ENCODE measurements around the gene DEFB121. TPM values are rescaled to one million over a fixed set of nuclear protein-coding genes. Genes with fewer than 3 reads are reported as not detected.
"Not testable (repeated sequence)": the region's sequence is repeated elsewhere in the genome, so short reads cannot be mapped to it uniquely, and the experiment has no call there.

DEFB121 gene
- total RNA-seq, 1 experiment from 2014 or later: not detected

DNA sequence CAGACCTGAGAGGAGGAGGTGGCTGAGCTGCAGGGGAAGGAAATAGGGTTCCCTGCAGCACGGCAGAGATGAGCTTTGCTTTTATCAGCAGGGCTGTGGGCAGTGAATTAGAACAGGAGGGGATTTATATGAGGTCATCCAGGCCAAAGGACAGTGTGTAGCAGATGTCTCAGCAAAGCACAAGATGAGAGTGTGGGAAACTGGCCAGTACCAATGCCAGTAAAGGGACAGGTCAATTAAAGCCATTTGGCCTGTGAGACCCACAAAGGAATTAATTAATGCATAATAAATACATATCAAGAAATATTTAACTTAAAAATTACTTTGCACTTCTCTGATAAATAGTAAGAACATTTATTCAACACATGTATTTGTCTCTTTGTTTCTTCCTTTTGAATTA, 15.5 kb downstream of the DEFB121 start, which contains the start of gene DEFB119:
DEFB119 (minus strand) TSS at position 101 of the 400 bp plus-strand sequence. CDS start 107 bp downstream, outside the sequence.
- DNase-seq (ENCODE audit: low read depth, low spot score): no peak
- in situ Hi-C loops (cut with HindIII; ENCODE audit: low pct_unique_long_range_greater_than_20kb, low sequenced_read_pairs): no loop called here

DNA sequence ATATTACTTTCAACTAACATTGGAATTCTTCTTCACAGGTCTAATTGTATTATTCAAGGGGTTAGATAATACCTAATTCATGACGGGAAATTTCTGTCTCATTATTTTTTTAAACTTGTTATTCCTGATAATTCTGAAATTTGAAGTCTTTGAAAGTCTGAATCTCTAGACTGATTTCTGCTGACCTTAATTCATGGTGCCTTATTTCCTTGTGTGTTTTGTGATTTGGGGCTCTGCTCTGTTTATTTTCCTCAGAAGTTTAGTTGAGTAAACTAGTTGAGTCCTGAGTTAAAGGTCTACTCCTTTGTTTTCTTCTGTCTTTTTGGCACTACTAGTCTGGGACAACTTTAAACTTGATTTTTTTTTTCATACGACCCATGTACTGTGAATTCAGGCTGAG, 31.7 kb downstream of the DEFB121 start:
- DNase-seq (ENCODE audit: low read depth, low spot score): no peak
- in situ Hi-C loops (cut with HindIII; ENCODE audit: low pct_unique_long_range_greater_than_20kb, low sequenced_read_pairs): no loop called here

DNA sequence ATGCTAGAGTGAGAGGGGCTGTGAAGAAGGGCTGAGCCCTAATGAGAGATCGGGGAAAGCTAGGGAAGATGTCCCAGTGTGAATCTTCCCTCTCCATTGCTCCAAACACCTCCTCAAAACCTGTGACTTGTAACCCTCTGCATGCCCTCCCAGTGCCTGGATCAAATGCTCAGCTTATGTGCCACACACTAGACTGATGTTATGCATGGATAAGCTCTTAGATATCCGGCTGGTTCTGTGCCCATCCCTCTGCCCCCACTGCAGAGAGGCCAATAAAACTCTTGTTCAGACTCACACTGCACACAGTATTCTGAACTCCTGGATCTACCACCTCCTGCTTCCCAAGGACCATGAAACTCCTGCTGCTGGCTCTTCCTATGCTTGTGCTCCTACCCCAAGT, 37.7 kb downstream of the DEFB121 start, which contains the start of gene DEFB118:
DEFB118 (plus strand) TSS at position 301 of the 400 bp plus-strand sequence; CDS start at position 351, 50 bp downstream.
- no peak for DNase-seq (ENCODE audit: low read depth, low spot score)
- in situ Hi-C loops (cut with HindIII; ENCODE audit: low pct_unique_long_range_greater_than_20kb, low sequenced_read_pairs): no loop called here

DNA sequence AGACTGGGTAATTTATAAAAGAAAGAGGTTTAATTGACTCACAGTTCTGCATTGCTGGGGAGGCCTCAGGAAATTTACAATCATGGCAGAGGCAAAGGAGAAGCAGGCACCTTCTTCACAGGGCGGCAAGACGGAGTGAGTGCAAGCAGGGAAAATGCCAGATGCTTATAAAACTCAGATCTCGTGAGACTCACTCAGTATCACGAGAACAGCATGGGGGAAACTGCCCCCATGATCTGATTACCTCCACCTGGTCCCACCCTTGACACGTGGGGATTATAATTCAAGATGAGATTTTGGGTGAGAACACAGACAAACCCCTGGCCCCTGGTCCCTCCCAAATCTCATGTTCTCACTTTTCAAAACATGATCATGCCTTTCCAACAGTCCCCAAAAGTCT, 41.7 kb downstream of the DEFB121 start:
- in situ Hi-C loops (cut with HindIII; ENCODE audit: low pct_unique_long_range_greater_than_20kb, low sequenced_read_pairs); DNase-seq (ENCODE audit: low read depth, low spot score): not testable (repeated sequence)

DNA sequence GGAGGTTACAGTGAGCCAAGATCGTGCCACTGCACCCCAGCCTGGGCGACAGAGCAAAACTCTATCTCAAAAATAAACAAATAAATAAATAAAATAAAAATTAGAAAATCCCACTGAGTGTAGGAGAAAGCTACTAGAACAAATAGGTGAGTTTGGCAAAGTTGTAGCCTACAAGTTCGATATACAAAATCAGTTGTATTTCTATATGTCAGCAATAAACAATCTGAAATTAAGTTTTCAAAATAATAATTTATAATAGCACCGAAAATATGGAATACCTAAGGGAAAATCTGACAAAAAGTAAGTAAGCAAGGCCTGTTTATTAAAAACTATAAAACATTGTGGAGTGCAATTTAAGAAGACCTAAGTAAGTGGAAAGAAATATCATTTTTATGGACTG, 42.7 kb downstream of the DEFB121 start:
- in situ Hi-C loops (cut with HindIII; ENCODE audit: low pct_unique_long_range_greater_than_20kb, low sequenced_read_pairs): no loop called here

DNA sequence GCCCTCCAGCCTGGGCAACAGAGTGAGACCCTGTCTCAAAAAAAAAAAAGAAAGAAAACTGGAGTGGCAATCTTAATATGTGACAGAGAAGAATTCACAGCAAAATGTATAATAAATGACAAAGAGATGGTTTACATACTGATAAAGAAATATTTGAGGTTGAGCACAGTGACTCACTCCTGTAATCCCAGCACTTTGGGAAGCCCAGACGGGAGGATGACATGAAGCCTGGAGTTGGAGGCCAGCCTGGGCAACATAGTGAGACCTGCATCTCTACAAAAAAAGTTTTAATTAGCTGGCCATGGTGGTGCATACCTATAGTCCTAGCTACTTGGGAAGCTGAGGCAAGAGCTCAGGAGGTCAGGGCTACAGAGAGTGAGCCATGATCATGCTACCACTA, 50.0 kb downstream of the DEFB121 start:
- DNase-seq (ENCODE audit: low read depth, low spot score): no peak
- in situ Hi-C loops (cut with HindIII; ENCODE audit: low pct_unique_long_range_greater_than_20kb, low sequenced_read_pairs): no loop called here

More for the DNA sequence above, 42.7 kb downstream of the DEFB121 start:
- no peak for DNase-seq (ENCODE audit: low read depth, low spot score)

Small RNA genes lying within 50 kb of the gene (small RNA-seq; reads per million reads assigned to genes)
- gene DEFB117 (0 reads per million in 2 experiments), gene RF00561 (0 reads per million in 2 experiments), gene RNA5SP480 (0 reads per million in 2 experiments)

Other genes with a start within 250 kb of the DEFB121 start
- gene DEFB115, start 148.6 kb downstream of the DEFB121 start, total RNA-seq (2014; rRNA removed; shearing (Covaris generic)): not detected in 2 replicates
- not detected in 2 replicates for gene DEFB116, start 97.6 kb downstream of the DEFB121 start, total RNA-seq (2014; rRNA removed; shearing (Covaris generic))
- gene DEFB118, start 37.6 kb downstream of the DEFB121 start, total RNA-seq (2014; rRNA removed; shearing (Covaris generic)): not detected in 2 replicates
- gene DEFB119, start 15.6 kb downstream of the DEFB121 start, total RNA-seq (2014; rRNA removed; shearing (Covaris generic)): not detected in 2 replicates
- gene DEFB123, start 34.4 kb upstream of the DEFB121 start, total RNA-seq (2014; rRNA removed; shearing (Covaris generic)): not detected in 2 replicates
- not detected in 2 replicates for gene DEFB124, start 68.9 kb upstream of the DEFB121 start, total RNA-seq (2014; rRNA removed; shearing (Covaris generic))
- gene REM1, start 69.1 kb upstream of the DEFB121 start, total RNA-seq (2014; rRNA removed; shearing (Covaris generic)): not detected in 2 replicates
- gene HM13, start 108.2 kb upstream of the DEFB121 start, total RNA-seq (2014; rRNA removed; shearing (Covaris generic)): 120 and 126 TPM in 2 replicates
- gene ID1, start 199.1 kb upstream of the DEFB121 start, total RNA-seq (2014; rRNA removed; shearing (Covaris generic)): 23.3 and 28.2 TPM in 2 replicates
- not detected in 2 replicates for gene COX4I2, start 231.7 kb upstream of the DEFB121 start, total RNA-seq (2014; rRNA removed; shearing (Covaris generic))